Stomach (tissue), 4 donors: ENCODE data around the gene IRF4.

Experiments used
- POLR2A ChIP-seq, 4 donors: fragments of 450-650 bp; IDR thresholded peaks; one replicate each; pipeline ENCODE4 v1.6.1; 2016; ENCODE audit warnings: antibody characterized with exemption in 4 of 4, control low read depth in 2 of 4, mild to moderate bottlenecking in 1 of 4, moderate library complexity in 1 of 4
- TF ChIP-seq, protein P1 (sequence below), 7 experiments: fragments of 450-650 bp in 4 of 7; fragments of 200-600 bp in 3 of 7; sonication (generic) in 3 of 7; IDR thresholded peaks; one replicate each; pipeline ENCODE4 v1.5.1; 2016 to 2019; ENCODE audit warnings: antibody characterized with exemption in 7 of 7, control low read depth in 2 of 7, mild to moderate bottlenecking in 1 of 7

DNA sequence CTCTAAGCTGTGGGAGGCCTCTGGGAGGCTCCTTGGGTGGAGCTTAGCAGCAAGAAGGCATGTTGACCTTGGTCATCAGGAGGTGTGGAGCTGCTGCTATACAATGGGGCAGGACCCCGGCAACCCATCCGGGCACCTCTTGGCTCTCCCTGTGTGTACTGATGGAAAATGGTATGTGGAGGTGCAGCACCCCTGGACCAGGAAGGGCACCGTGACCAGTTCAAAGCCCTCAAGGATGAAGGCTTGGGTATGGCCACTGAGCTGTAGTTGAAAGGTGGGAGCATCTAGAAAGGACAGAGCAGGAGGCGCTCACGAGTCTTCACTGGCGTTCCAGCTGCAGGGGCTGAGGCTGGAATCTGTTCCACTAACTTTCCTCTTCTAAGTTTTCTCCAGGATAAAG, 6.7 kb upstream of the IRF4 start:
- TF ChIP-seq, protein P1, sequence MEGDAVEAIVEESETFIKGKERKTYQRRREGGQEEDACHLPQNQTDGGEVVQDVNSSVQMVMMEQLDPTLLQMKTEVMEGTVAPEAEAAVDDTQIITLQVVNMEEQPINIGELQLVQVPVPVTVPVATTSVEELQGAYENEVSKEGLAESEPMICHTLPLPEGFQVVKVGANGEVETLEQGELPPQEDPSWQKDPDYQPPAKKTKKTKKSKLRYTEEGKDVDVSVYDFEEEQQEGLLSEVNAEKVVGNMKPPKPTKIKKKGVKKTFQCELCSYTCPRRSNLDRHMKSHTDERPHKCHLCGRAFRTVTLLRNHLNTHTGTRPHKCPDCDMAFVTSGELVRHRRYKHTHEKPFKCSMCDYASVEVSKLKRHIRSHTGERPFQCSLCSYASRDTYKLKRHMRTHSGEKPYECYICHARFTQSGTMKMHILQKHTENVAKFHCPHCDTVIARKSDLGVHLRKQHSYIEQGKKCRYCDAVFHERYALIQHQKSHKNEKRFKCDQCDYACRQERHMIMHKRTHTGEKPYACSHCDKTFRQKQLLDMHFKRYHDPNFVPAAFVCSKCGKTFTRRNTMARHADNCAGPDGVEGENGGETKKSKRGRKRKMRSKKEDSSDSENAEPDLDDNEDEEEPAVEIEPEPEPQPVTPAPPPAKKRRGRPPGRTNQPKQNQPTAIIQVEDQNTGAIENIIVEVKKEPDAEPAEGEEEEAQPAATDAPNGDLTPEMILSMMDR (IDR thresholded peaks at IDR 0.05) = no peak
- no peak for TF ChIP-seq POLR2A (IDR thresholded peaks at IDR 0.05)
